Ovary (tissue), 3 donors: Measurements from ENCODE around the gene ZNF654.

Experiments
- POLR2A ChIP-seq: fragments of 450-650 bp; IDR thresholded peaks from one replicate; pipeline ENCODE4 v1.6.1; 2017; ENCODE audit warnings: antibody characterized with exemption, mild to moderate bottlenecking, moderate library complexity
- TF ChIP-seq, protein P1 (sequence below), 3 donors: fragments of 450-650 bp in 2 of 3; fragments of 200-600 bp in 1 of 3; IDR thresholded peaks; one replicate each; pipeline versions ENCODE4 v1.5.1 to v1.8.0; 2016 to 2022; ENCODE audit warnings: antibody characterized with exemption in 3 of 3, mild to moderate bottlenecking in 1 of 3
- donor health status: DM: no; HTN: no; CAD: no.

DNA sequence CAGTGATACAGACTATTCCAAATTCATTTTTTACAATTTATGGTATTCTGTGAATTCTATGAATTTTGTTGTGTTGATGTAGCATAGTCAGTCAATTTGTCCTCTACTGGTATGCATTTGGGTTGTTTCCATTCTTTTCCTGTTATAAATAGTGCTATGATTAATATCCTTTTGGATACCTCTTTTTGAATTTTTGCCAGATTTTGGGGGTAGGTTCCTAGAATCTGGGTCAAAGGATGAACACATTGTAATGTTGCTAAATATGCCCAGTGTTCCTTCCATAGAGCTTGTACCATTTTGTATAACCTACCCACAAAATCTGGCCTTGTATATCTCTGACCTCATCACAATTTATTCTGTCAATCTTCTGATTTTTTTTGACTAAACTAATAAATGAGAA, 46.3 kb downstream of the ZNF654 start:
- TF ChIP-seq, protein P1, sequence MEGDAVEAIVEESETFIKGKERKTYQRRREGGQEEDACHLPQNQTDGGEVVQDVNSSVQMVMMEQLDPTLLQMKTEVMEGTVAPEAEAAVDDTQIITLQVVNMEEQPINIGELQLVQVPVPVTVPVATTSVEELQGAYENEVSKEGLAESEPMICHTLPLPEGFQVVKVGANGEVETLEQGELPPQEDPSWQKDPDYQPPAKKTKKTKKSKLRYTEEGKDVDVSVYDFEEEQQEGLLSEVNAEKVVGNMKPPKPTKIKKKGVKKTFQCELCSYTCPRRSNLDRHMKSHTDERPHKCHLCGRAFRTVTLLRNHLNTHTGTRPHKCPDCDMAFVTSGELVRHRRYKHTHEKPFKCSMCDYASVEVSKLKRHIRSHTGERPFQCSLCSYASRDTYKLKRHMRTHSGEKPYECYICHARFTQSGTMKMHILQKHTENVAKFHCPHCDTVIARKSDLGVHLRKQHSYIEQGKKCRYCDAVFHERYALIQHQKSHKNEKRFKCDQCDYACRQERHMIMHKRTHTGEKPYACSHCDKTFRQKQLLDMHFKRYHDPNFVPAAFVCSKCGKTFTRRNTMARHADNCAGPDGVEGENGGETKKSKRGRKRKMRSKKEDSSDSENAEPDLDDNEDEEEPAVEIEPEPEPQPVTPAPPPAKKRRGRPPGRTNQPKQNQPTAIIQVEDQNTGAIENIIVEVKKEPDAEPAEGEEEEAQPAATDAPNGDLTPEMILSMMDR (IDR thresholded peaks at IDR 0.05): no peak
- no peak for TF ChIP-seq POLR2A
